ENCODE data around the gene MEIS1.

DNA sequence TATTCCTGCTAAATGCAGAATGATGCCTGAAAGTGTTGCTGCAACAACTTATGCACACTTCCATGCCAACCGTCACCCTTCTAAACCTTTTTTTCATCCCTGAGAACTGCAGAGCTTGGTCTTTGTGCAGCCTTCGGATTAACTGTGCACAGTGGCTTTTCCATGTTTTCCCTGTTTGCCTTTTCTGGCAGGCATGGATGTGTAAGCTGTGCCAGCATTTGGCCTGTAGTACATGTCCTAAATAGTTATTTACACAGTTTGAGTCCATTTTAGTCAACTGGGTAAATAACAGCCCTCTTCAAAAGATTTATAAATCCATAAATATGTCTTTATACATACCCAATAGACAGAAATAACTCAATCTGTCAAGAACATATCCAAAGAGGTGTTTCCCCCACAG lies 31.5 kb downstream of the MEIS1 start:
- TF ChIP-seq, protein P1, sequence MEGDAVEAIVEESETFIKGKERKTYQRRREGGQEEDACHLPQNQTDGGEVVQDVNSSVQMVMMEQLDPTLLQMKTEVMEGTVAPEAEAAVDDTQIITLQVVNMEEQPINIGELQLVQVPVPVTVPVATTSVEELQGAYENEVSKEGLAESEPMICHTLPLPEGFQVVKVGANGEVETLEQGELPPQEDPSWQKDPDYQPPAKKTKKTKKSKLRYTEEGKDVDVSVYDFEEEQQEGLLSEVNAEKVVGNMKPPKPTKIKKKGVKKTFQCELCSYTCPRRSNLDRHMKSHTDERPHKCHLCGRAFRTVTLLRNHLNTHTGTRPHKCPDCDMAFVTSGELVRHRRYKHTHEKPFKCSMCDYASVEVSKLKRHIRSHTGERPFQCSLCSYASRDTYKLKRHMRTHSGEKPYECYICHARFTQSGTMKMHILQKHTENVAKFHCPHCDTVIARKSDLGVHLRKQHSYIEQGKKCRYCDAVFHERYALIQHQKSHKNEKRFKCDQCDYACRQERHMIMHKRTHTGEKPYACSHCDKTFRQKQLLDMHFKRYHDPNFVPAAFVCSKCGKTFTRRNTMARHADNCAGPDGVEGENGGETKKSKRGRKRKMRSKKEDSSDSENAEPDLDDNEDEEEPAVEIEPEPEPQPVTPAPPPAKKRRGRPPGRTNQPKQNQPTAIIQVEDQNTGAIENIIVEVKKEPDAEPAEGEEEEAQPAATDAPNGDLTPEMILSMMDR (IDR thresholded peaks at IDR 0.05): no peak
- TF ChIP-seq EZH2 (IDR thresholded peaks at IDR 0.05; ENCODE audit: borderline replicate concordance, insufficient read depth, low read depth, low read length, poor library complexity, severe bottlenecking): no peak

All from B cell (primary cell).